Nephron progenitor cell (in vitro differentiated cells): ENCODE data around the gene CCDC60.

Source experiments
- DNase-seq: peaks from one replicate; pipeline ENCODE4 v3.0.0; 2021
- H3K27ac Mint-ChIP-seq: 2 replicates; pipeline ENCODE4 v1.8.0; 2021; ENCODE audit warnings: mild to moderate bottlenecking, moderate library complexity, mixed read lengths
- H3K27me3 Mint-ChIP-seq: 2 replicates; pipeline ENCODE4 v1.8.0; 2021; ENCODE audit warnings: mild to moderate bottlenecking, low read depth, mixed read lengths; ENCODE audit not compliant: poor library complexity
- H3K36me3 Mint-ChIP-seq: 2 replicates; pipeline ENCODE4 v1.8.0; 2021; ENCODE audit warnings: low read depth, mixed read lengths
- H3K4me1 Mint-ChIP-seq: 2 replicates; pipeline ENCODE4 v1.8.0; 2021; ENCODE audit warnings: mixed read lengths
- H3K4me3 Mint-ChIP-seq: 2 replicates; pipeline ENCODE4 v1.8.0; 2021; ENCODE audit warnings: mild to moderate bottlenecking, moderate library complexity, mixed read lengths
- H3K9me3 Mint-ChIP-seq: 2 replicates; pipeline ENCODE4 v1.8.0; 2021; ENCODE audit warnings: mild to moderate bottlenecking, moderate library complexity, mixed read lengths
- CTCF ChIP-seq: fragments of 200-600 bp; sonication (generic); IDR thresholded peaks from 2 replicates; pipeline ENCODE4 v1.5.0; 2021; ENCODE audit warnings: antibody characterized with exemption

Gene CCDC60

DNA sequence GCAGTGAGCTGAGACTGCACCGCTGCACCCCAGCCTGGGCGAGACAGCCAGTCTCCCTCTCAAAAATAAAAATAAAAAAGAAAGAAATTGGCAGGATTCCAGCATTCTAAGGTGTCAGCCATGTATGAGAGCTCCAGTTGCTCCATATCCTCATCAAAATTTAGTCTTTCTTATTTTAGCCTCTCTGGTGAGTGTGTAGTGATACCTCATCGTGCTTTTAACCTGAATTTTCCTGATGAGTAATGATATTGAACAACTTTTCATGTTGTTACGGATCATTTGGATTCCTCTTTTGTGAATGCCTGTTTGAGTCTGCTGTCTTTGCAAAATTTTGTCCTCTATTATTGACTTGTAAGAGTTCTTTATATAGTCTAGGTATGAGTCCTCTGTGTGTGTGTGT lies 28.5 kb downstream of the CCDC60 start:
- peaks cover 23% of the 10 kb centered on the region for H3K4me1 Mint-ChIP-seq
- DNase-seq = no peak
- peaks cover 4% of the 10 kb centered on the region for H3K27me3 Mint-ChIP-seq
- peaks cover 28% of the 10 kb centered on the region for H3K9me3 Mint-ChIP-seq
- H3K36me3 Mint-ChIP-seq = peaks cover 6% of the 10 kb centered on the region
- H3K27ac Mint-ChIP-seq = no peak overlapping the region
- TF ChIP-seq CTCF = no peak
- no peak overlapping the region for H3K4me3 Mint-ChIP-seq

- Mint-ChIP-seq H3K27me3 (peaks cover 4% of the 10 kb centered on the region), H3K9me3 (peaks cover 23% of the 10 kb centered on the region), H3K4me1 (peaks cover 26% of the 10 kb centered on the region), H3K27ac (no peak overlapping the region), H3K4me3 (no peak overlapping the region), H3K36me3 (peaks cover 2% of the 10 kb centered on the region)
- no peak for TF ChIP-seq CTCF
- no peak for DNase-seq
Measured at GRCh38 chr12:119363490-119363889, 29.0 kb downstream of the CCDC60 start.

DNA sequence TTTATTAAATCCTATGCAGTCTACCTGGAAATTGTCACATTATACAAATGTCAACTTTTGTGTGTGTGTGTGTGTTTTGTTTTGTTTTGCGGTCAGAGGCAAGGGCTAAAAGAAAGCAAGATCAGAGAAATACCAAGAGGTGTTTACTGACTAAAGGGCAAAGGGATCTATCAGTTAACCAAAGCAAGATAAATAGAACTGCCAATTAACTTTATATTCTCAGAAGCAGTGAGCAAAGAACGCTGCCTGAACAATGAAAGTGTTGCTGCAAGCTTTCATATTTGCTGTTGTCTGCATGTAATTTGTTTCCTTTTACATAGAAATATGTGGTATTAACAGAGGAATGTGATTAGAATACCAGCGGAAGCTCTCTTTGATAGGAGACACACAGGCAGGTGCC lies 30.9 kb downstream of the CCDC60 start:
- H3K4me1 Mint-ChIP-seq = peaks cover 45% of the 10 kb centered on the region
- no peak for DNase-seq
- no peaks in the 10 kb centered on the region for H3K36me3 Mint-ChIP-seq
- peaks cover 4% of the 10 kb centered on the region for H3K27me3 Mint-ChIP-seq
- no peak overlapping the region for H3K27ac Mint-ChIP-seq
- H3K9me3 Mint-ChIP-seq = peaks cover 12% of the 10 kb centered on the region
- no peak overlapping the region for H3K4me3 Mint-ChIP-seq
- no peak for TF ChIP-seq CTCF

GRCh38 chr12:119366007-119366406 lies 31.5 kb downstream of the CCDC60 start:
- Mint-ChIP-seq H3K27ac (no peak overlapping the region), H3K27me3 (peaks cover 4% of the 10 kb centered on the region), H3K4me3 (no peak overlapping the region), H3K4me1 (peaks cover 45% of the 10 kb centered on the region), H3K9me3 (peaks cover 11% of the 10 kb centered on the region), H3K36me3 (no peaks in the 10 kb centered on the region)
- no peak for DNase-seq
- TF ChIP-seq CTCF = no peak

- H3K27ac Mint-ChIP-seq = peak overlapping the region; percentile 67
- peak overlapping the region; percentile 8 for H3K4me3 Mint-ChIP-seq
- H3K36me3 Mint-ChIP-seq = no peaks in the 10 kb centered on the region
- no peak for DNase-seq
- no peak for TF ChIP-seq CTCF
- no peaks in the 10 kb centered on the region for H3K9me3 Mint-ChIP-seq
- peaks cover 4% of the 10 kb centered on the region for H3K27me3 Mint-ChIP-seq
- H3K4me1 Mint-ChIP-seq = peaks cover 41% of the 10 kb centered on the region
Measured at GRCh38 chr12:119369161-119369560, 34.6 kb downstream of the CCDC60 start.

DNA sequence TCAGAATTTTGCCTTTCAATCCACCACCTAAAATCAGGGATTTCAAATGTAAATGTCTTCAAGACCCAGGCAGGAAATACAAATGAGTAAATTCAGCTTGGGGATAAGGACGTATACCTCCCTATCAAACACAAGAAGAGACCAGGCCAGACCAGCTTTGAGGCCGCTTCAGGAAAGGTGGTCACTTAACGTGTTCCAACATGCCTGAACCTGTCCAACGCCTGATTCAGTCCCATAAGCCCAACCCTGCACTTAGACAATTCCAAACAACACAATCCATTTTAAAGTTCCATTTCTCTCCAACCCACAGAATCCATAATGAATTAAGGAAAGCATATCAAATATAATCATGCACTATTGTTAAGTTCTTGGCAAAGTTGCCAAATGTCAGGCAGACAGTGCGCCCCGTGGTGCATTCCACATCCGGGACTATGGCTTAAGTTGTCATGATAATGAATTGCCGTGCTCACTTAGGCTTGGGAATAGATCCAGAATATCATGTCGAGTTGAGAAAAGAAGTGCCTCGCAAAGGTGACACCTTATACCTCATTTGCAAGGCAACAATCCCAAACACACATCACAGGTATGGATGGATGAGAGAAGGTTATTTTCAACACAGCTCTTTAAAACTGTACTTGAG lies 35.5 kb downstream of the CCDC60 start:
- Mint-ChIP-seq H3K27ac (no peak overlapping the region), H3K27me3 (no peaks in the 10 kb centered on the region)
- TF ChIP-seq CTCF = no peak

More for the DNA sequence above, 35.5 kb downstream of the CCDC60 start:
- no peak overlapping the region for H3K4me3 Mint-ChIP-seq
- peaks cover 35% of the 10 kb centered on the region for H3K4me1 Mint-ChIP-seq
- DNase-seq = no peak
- H3K36me3 Mint-ChIP-seq = no peaks in the 10 kb centered on the region
- H3K9me3 Mint-ChIP-seq = no peaks in the 10 kb centered on the region
